Measurements from ENCODE around the gene AGER. TPM values are rescaled to one million over a fixed set of nuclear protein-coding genes. Genes with fewer than 3 reads are reported as not detected.

The AGER gene
- total RNA-seq, 2 donors from 2014 or later: 0.94 to 1.4 TPM

- Histone ChIP-seq H3K9me3 (no peaks in the 10 kb centered on the region), H3K4me1 (peaks cover 4 to 75% of the 10 kb centered on the region in 2 donors), H3K27ac (peak within 1 kb of the TSS; percentile 92 to 99), H3K36me3 (peaks cover 4% of the 10 kb centered on the region), H3K4me3 (peak within 1 kb of the TSS; percentile 12 to 40), H3K27me3 (no peaks in the 10 kb centered on the region)
- TF ChIP-seq, protein P1, sequence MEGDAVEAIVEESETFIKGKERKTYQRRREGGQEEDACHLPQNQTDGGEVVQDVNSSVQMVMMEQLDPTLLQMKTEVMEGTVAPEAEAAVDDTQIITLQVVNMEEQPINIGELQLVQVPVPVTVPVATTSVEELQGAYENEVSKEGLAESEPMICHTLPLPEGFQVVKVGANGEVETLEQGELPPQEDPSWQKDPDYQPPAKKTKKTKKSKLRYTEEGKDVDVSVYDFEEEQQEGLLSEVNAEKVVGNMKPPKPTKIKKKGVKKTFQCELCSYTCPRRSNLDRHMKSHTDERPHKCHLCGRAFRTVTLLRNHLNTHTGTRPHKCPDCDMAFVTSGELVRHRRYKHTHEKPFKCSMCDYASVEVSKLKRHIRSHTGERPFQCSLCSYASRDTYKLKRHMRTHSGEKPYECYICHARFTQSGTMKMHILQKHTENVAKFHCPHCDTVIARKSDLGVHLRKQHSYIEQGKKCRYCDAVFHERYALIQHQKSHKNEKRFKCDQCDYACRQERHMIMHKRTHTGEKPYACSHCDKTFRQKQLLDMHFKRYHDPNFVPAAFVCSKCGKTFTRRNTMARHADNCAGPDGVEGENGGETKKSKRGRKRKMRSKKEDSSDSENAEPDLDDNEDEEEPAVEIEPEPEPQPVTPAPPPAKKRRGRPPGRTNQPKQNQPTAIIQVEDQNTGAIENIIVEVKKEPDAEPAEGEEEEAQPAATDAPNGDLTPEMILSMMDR (IDR thresholded peaks at IDR 0.05): no peak
- DNase-seq (ENCODE audit: low spot score): no peak
Observed at GRCh38 chr6:32192608-32193039, 8.6 kb upstream of the AGER start, which contains the start of gene GPSM3. GPSM3 (minus strand) TSS chr6:32192643; CDS start chr6:32192513, 130 bp downstream.

- Histone ChIP-seq H3K27me3 (no peaks in the 10 kb centered on the region), H3K9me3 (no peaks in the 10 kb centered on the region), H3K4me3 (peak overlapping the region; percentile 12 to 40), H3K36me3 (peaks cover 10% of the 10 kb centered on the region), H3K27ac (peak overlapping the region; percentile 92 to 99), H3K4me1 (peaks cover 4 to 77% of the 10 kb centered on the region in 2 donors)
- TF ChIP-seq, protein P1 (IDR thresholded peaks at IDR 0.05): no peak
- DNase-seq (ENCODE audit: low spot score): no peak
Observed at GRCh38 chr6:32191696-32192607, 7.9 kb upstream of the AGER start.

DNA sequence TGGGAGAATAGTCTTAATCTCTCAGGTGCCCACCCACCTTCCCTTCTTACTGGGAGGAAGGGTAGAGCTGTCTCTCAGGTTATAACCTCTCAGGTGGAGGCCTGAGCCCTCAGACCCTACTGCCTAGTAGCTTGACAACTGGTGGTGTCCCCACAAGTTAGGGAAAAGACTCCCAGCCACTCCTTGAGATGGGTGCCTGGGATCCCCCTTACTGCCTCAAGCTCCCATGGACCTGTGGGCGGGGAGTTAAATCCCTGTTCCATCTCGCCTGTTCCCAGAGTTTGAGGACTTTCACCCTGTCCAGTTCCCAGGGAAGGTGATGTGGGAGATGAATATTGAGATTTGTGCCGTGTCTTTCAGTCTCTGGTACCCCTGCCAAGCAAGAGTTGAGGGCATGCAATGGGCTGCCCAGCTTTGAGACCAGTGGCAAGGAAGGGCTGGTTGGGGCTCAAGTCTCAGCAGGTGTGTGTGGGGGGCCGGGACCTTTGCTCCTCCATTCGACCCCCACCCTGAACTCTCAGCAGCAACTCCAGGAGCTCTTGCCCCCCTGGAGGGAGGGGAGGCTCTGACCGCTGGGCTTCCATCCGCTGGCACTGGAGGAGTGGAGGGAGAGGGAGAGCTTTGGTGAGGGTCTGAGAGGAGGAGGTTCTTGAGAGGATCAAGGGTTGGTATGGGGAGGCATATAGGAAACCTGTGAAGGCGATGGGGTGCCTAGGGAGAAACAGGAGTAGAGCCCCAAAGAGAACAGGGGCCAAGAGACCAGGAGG, 7.0 kb upstream of the AGER start:
- TF ChIP-seq, protein P1 (IDR thresholded peaks at IDR 0.05): no peak
- Histone ChIP-seq H3K9me3 (no peaks in the 10 kb centered on the region), H3K4me1 (peaks cover 4 to 80% of the 10 kb centered on the region in 2 donors), H3K27ac (peak overlapping the region; percentile 92 to 99), H3K27me3 (no peaks in the 10 kb centered on the region), H3K4me3 (peak overlapping the region; percentile 88 to 91), H3K36me3 (peaks cover 18% of the 10 kb centered on the region)
- DNase-seq (ENCODE audit: low spot score): no peak

DNA sequence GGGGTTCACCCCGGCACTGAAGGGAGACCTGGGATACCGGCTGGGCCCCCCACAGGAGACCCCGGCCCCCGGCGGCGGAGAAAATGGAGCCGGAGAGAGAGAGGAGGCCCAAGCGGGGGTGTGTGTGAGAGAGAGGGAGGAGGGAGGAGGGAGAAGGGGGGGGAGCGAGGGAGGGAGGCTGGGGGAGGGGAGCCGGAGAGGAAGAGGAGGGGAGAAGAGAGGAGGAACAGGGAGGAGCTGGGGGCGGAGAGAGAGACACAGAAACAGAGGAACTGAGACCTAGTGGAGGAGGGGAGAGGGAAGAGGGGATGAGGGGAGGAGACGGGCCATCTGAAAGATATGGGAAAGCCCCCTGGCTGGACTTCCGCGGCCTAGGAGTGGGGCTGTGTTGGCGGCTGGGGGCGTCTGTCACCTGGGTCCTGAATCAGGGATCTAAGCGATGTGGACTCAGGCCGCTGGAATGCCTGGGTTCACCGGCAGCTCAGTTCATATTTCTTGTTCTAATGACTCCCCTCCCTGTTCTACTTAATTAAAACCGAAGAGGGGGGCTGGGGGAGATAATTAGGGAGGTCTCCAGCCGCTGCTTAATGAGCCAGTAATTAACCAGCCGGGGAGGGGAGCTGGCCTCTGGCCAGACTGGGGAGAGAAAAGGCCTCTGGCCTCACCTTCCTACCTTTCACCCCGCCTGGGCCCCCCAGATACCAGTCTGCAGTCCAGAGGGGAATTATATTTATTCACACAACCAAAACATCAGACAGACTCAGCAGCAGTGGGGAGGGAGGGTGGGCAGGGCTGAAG, 6.2 kb upstream of the AGER start, which contains the start of gene PBX2:
TSS of gene PBX2 (minus strand) at position 149 of the 798 bp plus-strand sequence. CDS start 287 bp downstream, outside the sequence.
- H3K27me3 ChIP-seq: no peaks in the 10 kb centered on the region
- TF ChIP-seq, protein P1 (IDR thresholded peaks at IDR 0.05): no peak
- peaks cover 19% of the 10 kb centered on the region for H3K36me3 ChIP-seq
- no peaks in the 10 kb centered on the region for H3K9me3 ChIP-seq
- H3K4me3 ChIP-seq: peak within 1 kb of the TSS; percentile 88 to 91
- H3K4me1 ChIP-seq: peaks cover 3 to 84% of the 10 kb centered on the region in 2 donors
- peak; percentile 91 for DNase-seq (ENCODE audit: low spot score)
- H3K27ac ChIP-seq: peak within 1 kb of the TSS; percentile 92 to 99

GRCh38 chr6:32189742-32190053, 5.6 kb upstream of the AGER start:
- peaks cover 19% of the 10 kb centered on the region for H3K36me3 ChIP-seq
- TF ChIP-seq, protein P1 (IDR thresholded peaks at IDR 0.05): no peak
- no peaks in the 10 kb centered on the region for H3K9me3 ChIP-seq
- no peaks in the 10 kb centered on the region for H3K27me3 ChIP-seq
- no peak for DNase-seq (ENCODE audit: low spot score)
- peaks cover 0 to 78% of the 10 kb centered on the region in 2 donors for H3K4me1 ChIP-seq
- peak overlapping the region; percentile 88 to 91 for H3K4me3 ChIP-seq
- H3K27ac ChIP-seq: peak overlapping the region; percentile 92 to 99
